GM18873 (cell line): ENCODE results near the gene GPD2.
"Not testable (repeated sequence)": the region's sequence is repeated elsewhere in the genome, so short reads cannot be mapped to it uniquely, and the experiment has no call there.

ENCODE experiments used
- ATAC-seq: cut with Tn5 transposase; IDR thresholded peaks from one replicate; pipeline ENCODE4 v1.9.1; 2021; ENCODE audit warnings: mild to moderate bottlenecking, moderate library complexity, moderate number of reproducible peaks; ENCODE audit not compliant: unreplicated experiment, low FRiP score

The GPD2 gene

GRCh38 chr2:156473445-156473844 lies 37.3 kb downstream of the GPD2 start:
- no peak for ATAC-seq

GRCh38 chr2:156474401-156474800 lies 38.2 kb downstream of the GPD2 start:
- ATAC-seq, result no peak

- peak; percentile 44 for ATAC-seq
These were observed 40.1 kb downstream of the GPD2 start for GRCh38 chr2:156476021-156476849.

GRCh38 chr2:156476850-156477206 lies 40.6 kb downstream of the GPD2 start:
- peak; percentile 51 for ATAC-seq

GRCh38 chr2:156480376-156480775 lies 44.2 kb downstream of the GPD2 start:
- no peak for ATAC-seq

GRCh38 chr2:156481312-156481711 lies 45.1 kb downstream of the GPD2 start:
- no peak for ATAC-seq

- ATAC-seq, result no peak
These were observed 47.6 kb downstream of the GPD2 start for GRCh38 chr2:156483741-156484173.

- no peak for ATAC-seq
These were observed 50.0 kb downstream of the GPD2 start for GRCh38 chr2:156486147-156486546.

- ATAC-seq, result no peak
These were observed 50.4 kb downstream of the GPD2 start for GRCh38 chr2:156486614-156487013.

- no peak for ATAC-seq
These were observed 53.0 kb downstream of the GPD2 start for GRCh38 chr2:156489195-156489594.

- no peak for ATAC-seq
These were observed 53.7 kb downstream of the GPD2 start for GRCh38 chr2:156489750-156490465.

GRCh38 chr2:156490466-156490840 lies 54.3 kb downstream of the GPD2 start:
- ATAC-seq, result no peak

- no peak for ATAC-seq
These were observed 55.0 kb downstream of the GPD2 start for GRCh38 chr2:156491176-156491575.

GRCh38 chr2:156492979-156493378 lies 56.8 kb downstream of the GPD2 start:
- no peak for ATAC-seq

- not testable (repeated sequence) for ATAC-seq
These were observed 59.8 kb downstream of the GPD2 start for GRCh38 chr2:156495998-156496397.

GRCh38 chr2:156505696-156506095 lies 69.5 kb downstream of the GPD2 start:
- no peak for ATAC-seq

- ATAC-seq, result no peak
These were observed 74.9 kb downstream of the GPD2 start for GRCh38 chr2:156511122-156511521.

- ATAC-seq, result peak; percentile 79
These were observed 75.6 kb downstream of the GPD2 start for GRCh38 chr2:156511803-156512202.

- no peak for ATAC-seq
These were observed 76.3 kb downstream of the GPD2 start for GRCh38 chr2:156512451-156512850.

- no peak for ATAC-seq
These were observed 77.0 kb downstream of the GPD2 start for GRCh38 chr2:156513219-156513618.

GRCh38 chr2:156517419-156517818 lies 81.2 kb downstream of the GPD2 start:
- no peak for ATAC-seq

GRCh38 chr2:156518138-156518537 lies 82.0 kb downstream of the GPD2 start:
- ATAC-seq, result no peak
